HG02798 (cell line): ENCODE measurements around the gene RIMBP3B.
"Not testable (repeated sequence)": the region's sequence is repeated elsewhere in the genome, so short reads cannot be mapped to it uniquely, and the experiment has no call there.

ENCODE experiments used
- ATAC-seq: cut with Tn5 transposase; IDR thresholded peaks from one replicate; pipeline ENCODE4 v1.9.1; 2021; ENCODE audit warnings: mild to moderate bottlenecking; ENCODE audit not compliant: unreplicated experiment, poor library complexity

Gene RIMBP3B

DNA sequence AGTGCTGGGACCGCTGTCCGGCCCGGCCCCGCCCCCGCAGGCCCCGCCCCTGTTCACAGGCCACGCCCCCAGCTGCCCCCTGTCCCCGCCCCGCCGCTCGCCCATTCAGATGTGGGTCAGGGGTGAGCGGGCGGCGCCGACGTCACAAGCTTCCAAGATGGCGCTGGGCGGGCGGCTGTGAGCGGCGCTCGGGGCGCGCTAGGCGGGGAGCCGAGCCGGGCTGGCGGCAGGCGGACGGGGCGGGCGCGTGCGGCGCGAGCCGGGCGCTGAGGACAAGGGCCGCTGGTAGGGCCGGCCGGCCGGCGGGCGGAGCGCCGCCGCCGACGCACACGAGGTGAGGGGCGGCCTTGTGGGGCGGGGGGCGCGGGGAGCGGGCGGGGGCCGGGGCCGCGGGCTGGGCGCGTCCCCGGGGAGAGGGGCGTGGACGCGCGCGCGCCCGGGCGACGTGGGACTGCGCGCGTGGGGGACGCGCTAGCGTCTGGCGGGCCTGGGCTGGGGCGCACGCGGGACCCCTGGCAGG lies 33.7 kb downstream of the RIMBP3B start, which contains the start of gene HIC2:
Gene HIC2 (plus strand): TSS at position 145 of the 520 bp plus-strand sequence. CDS start 25,461 bp downstream, outside the sequence.
- peak; percentile 91 for ATAC-seq

DNA sequence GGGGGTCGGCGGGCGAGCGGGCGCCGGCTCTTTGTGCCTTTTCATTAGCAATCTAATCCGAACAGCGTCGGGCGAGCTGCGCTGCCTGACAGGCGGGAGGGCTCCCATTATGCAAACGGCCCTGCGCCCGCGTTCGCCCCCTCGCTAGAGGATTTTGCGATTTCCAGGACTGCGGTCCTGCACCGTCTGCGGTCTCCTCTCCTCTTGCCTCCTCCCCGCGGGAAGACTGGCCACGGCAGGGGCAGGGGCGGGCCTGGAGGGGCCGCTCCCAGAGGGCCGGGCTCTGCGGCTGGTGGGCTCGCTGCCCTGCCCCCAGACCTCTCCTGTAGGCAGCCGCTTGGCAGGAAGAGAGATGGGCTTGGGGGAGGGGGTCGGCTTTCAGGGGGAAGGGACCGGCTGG lies 34.3 kb downstream of the RIMBP3B start:
- peak; percentile 13 for ATAC-seq

DNA sequence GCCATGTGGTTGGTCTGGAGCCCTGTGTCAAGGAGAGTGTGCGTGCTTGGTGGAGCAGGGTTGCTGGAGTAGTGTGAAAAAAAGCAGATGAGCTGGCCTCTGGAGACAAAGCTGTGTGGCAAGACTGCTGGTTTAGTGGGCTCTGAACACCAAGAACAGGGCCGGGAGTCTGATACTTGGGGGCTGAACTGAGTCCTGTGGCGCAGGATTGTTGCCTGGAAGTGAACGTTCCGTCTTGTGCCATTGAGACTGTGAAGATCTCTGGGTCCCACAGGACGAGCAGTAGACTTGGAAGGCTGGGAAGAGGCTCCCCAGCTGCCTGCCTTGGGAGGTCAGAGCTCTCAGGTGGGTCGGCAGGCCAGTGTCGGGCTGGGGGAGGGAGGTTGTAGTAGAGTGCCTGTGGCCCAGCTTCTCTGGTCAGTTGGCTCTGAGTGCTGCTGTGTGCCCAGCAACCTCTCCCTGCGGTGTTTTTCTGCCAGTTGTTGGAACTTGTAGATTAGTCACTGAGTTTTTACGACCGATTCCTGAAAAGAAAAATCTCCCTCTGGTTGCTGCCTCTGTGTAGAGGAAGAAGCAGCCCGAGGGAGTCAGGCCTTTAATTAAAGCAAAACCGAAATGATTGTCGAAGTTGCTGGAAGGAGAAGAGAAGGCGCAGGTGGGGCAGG lies 35.6 kb downstream of the RIMBP3B start:
- ATAC-seq = not testable (repeated sequence)

DNA sequence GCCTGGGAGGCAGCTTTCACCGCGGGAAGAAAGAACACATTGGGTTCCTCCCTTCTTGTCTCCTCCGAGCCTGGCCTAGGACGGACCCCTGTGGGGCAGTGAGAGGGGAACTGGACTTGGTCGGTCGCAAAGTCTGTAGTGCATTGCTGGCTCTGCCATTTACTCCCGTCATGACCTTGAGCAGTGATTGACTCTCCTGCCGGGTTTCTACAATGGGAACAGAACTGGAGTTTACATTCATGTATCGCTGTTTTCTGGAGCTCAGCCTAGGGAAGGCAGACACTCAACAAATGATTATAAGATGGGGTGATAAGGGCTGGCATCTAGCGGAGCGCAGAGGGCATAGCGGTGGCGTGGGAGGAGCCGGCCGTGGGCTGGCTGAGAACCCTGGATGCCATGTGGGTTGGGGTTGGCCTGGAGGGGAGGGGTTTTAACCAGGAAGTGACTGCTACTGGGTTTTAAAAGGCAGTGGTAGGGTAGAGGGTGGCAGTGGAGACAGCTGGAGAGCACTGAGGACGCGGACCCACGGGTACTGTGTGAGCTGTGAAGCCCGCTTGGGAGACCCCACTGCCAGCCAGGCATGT lies 36.7 kb downstream of the RIMBP3B start:
- ATAC-seq = not testable (repeated sequence)

DNA sequence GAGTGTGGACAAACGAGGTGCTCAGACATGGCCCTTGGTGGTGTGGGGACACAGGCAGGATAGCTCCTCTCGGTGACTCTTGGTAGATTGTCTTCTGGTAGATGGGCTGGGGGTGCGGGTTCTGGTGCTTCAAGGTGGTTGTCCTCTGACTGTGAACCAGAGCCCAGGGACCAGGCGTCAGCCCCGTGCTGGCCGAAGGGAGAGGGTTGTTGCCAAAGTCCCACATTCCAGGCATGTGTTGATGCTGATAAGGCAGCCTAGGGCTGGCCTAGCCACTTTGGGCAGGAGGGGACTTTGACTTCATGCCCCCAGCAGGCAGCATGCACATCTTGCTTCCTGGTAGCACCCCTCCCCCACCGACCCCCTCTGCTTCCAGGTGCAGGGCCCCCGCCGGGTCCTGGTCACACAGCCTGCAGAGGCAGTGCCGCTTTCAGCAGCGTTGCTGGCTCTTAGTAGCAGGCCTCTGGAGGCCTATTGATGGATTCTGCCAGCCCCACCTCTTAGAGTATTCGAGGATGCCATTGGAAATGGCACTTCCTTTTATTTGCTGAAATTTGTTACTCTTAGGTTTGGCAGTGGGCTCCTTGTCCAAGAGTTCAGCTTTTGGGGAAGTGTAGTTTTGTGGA lies 40.6 kb downstream of the RIMBP3B start:
- not testable (repeated sequence) for ATAC-seq

DNA sequence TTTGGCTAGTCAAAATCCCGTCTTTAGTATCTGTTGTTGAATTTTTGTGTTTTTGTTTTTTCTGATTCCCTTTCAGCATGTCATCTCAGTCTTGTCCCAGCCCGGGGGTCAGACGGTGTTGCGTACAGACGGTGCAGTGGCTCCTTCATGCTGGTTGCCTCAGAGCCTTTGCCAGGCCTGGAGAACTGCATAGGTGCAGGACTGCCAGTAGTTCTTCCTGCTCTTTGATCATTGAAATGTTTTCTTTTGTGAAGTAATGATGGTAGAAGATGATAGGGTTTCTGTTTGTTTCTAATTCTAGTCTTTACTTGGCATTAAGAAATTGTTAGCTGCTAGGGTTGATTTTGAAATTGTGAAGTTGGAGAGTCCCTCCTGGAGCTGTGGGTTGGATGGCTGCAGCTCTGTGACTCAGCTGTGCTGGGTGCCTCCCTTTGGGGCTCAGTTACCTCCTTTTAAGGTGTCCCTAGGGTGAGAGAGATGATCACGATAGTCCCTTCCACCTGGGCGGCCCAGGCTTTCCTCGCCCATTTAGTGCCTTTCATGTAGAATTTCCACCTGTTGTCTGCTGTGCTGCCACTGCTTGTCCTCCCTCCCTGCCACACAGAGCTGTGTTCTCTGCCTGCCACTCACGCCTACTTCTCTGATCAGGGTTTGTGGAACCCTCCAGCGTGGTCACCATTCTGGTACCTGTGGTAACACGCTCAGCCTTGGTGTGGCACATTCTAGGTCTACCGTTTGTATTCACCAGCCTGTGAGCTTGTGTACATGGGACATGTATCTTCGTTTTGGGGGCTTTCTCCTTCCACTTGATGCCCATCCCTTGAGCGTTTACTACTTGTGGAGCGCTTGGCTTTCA lies 51.1 kb downstream of the RIMBP3B start:
- ATAC-seq = not testable (repeated sequence)

DNA sequence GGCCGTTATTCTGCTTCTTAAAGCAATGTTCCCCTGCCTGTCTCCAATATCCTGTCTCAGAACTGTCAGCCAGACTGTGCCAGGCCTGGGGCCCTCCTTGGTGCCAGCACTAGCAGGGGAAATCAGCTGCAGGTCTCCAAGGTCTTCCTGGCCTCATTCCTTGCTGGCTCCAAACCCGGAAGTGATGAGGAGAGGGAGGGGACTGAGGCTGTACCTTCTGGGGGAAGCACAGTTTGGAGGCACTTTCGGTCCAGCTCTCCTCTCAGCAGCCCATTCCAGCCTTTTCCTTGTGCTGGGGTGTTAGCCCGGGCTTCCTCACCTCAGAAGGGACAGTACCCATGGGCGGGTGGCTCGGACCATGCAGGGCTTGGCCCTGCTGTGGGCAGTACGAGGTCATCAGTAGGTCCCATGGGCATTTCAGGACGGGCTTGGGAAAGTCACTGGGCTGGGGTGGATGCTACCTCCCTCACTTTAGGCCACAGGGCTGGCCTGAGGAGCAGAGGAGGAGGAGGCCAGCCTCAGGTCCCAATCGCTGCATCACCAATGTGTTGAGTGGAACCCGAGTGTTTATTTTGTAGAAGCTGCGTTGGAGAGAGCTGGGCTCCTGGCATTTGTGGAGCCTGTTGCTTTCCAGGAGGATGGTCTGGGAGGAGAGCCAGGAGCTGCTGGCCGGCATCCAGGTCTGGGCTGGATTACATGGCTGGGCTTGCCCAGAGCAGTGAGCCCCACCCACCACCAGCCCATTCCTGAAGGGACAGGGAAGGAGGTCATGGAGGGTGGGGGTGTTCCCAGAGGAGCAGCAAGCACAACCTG lies 52.7 kb downstream of the RIMBP3B start:
- not testable (repeated sequence) for ATAC-seq

DNA sequence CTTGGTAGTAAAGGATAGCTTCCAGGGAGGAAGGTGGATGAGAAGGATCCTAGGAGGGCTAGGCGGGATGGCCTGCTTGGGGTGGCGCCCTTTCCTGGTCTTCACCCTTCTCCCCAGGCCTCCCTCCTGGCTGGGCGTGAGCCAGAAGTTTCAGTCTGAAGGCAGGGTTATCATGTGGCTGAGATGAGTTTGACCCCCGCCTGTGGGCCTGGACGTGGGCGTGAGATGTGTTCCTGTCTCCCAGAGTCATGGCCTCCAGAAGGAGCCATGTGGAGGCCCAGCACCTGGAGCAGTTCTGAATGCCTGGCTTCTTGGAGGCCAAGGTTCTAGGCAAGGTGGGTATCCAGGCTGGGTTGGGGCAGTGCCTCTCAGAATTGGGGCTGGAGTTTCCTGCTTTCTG lies 54.5 kb downstream of the RIMBP3B start:
- not testable (repeated sequence) for ATAC-seq
